ENCODE measurements around the gene SYT2. TPM values are rescaled to one million over a fixed set of nuclear protein-coding genes. Genes with fewer than 3 reads are reported as not detected.

Gene SYT2
- total and polyA plus RNA-seq, 2 of the 13 experiments (the other 11 are each of a cell fraction or from before 2014, with no cell fraction given) = not detected

- TF ChIP-seq ZNF407 (CRISPR knock-in tag; IDR thresholded peaks at IDR 0.05; ENCODE audit: not compliant biosample characterization) (no peak), REST (IDR thresholded peaks at IDR 0.05; ENCODE audit: borderline replicate concordance in 1 of 2, low read depth in 1 of 2, low read length in 2 of 2) (peak; percentile 93 to 98), RBM22 (optimal IDR thresholded peaks at IDR 0.05; ENCODE audit: low read length) (no peak), POLR2AphosphoS2 (IDR thresholded peaks at IDR 0.05; ENCODE audit: low read depth, low read length) (no peak), AHR (CRISPR knock-in tag; IDR thresholded peaks at IDR 0.05) (peak; percentile 73; the same call in 1 of the 2 replicates), ZNF574 (CRISPR knock-in tag; IDR thresholded peaks at IDR 0.05) (peak; percentile 57; the same call in 1 of the 2 replicates)
Measured at GRCh38 chr1:202692959-202693555, 17.2 kb downstream of the SYT2 start (continued).
